Colonic mucosa (tissue), 4 donors: Measurements from ENCODE around the gene EMILIN3. TPM values are rescaled to one million over a fixed set of nuclear protein-coding genes. Genes with fewer than 3 reads are reported as not detected.

Source experiments
- DNase-seq: peaks from one replicate; pipeline ENCODE4 v3.0.0-alpha.2; 2020
- H3K27ac ChIP-seq: fragments of 200-600 bp; one replicate; pipeline ENCODE4 v1.8.0; 2021
- H3K27me3 ChIP-seq: fragments of 200-600 bp; one replicate; pipeline ENCODE4 v1.8.0; 2021
- H3K36me3 ChIP-seq: fragments of 200-600 bp; one replicate; pipeline ENCODE4 v1.8.0; 2021
- H3K4me1 ChIP-seq: fragments of 200-600 bp; one replicate; pipeline ENCODE4 v1.8.0; 2021; ENCODE audit warnings: mild to moderate bottlenecking
- H3K4me3 ChIP-seq: fragments of 200-600 bp; one replicate; pipeline ENCODE4 v1.8.0; 2021
- H3K9ac ChIP-seq, 2 donors: one replicate each; pipeline ENCODE4 v1.7.0; 2013; ENCODE audit warnings: control low read depth in 2 of 2, low read depth in 2 of 2, low read length in 2 of 2
- H3K9me3 ChIP-seq: fragments of 200-600 bp; one replicate; pipeline ENCODE4 v1.8.0; 2021
- intact Hi-C: fragments of 100-400 bp; cut with DNase I; formaldehyde crosslinking; loops from one replicate; pipeline ENCODE4 v1.14.1; 2022
- total RNA-seq, 2 donors: library from RNA; stranded (reverse); fragmentation: NEBNext Ultra II Directional in 1 of 2; extraction: Animal tissue kit (Norgen Biotek cat#: 25700) in 1 of 2; gene quantifications; one replicate each; pipeline ENCODE4 v1.2.1, GENCODE V29; 2021
- TF ChIP-seq, protein P1 (sequence below): fragments of 200-600 bp; IDR thresholded peaks from one replicate; pipeline ENCODE4 v1.8.0; 2022; ENCODE audit warnings: antibody characterized with exemption, mild to moderate bottlenecking
- donor health status: healthy.
- donor health status: DM: no; HTN: no; CAD: no.
- donor health status: DM: no; HTN: no; CAD: no.

Gene EMILIN3
- total RNA-seq, 2 donors from 2014 or later: 0.20 to 0.40 TPM

- Histone ChIP-seq H3K4me3 (no peak overlapping the region), H3K9ac (no peak overlapping the region), H3K36me3 (no peaks in the 10 kb centered on the region), H3K4me1 (no peaks in the 10 kb centered on the region), H3K27me3 (no peaks in the 10 kb centered on the region), H3K27ac (no peak overlapping the region), H3K9me3 (no peaks in the 10 kb centered on the region)
- DNase-seq: no peak
- TF ChIP-seq, protein P1, sequence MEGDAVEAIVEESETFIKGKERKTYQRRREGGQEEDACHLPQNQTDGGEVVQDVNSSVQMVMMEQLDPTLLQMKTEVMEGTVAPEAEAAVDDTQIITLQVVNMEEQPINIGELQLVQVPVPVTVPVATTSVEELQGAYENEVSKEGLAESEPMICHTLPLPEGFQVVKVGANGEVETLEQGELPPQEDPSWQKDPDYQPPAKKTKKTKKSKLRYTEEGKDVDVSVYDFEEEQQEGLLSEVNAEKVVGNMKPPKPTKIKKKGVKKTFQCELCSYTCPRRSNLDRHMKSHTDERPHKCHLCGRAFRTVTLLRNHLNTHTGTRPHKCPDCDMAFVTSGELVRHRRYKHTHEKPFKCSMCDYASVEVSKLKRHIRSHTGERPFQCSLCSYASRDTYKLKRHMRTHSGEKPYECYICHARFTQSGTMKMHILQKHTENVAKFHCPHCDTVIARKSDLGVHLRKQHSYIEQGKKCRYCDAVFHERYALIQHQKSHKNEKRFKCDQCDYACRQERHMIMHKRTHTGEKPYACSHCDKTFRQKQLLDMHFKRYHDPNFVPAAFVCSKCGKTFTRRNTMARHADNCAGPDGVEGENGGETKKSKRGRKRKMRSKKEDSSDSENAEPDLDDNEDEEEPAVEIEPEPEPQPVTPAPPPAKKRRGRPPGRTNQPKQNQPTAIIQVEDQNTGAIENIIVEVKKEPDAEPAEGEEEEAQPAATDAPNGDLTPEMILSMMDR: no peak
- intact Hi-C loops: loop anchor here (10.0 kb wide), 1 partner anchor 366 kb away; no protein-coding TSS in a partner anchor
These were observed 36.3 kb downstream of the EMILIN3 start for GRCh38 chr20:41330343-41330720.

DNA sequence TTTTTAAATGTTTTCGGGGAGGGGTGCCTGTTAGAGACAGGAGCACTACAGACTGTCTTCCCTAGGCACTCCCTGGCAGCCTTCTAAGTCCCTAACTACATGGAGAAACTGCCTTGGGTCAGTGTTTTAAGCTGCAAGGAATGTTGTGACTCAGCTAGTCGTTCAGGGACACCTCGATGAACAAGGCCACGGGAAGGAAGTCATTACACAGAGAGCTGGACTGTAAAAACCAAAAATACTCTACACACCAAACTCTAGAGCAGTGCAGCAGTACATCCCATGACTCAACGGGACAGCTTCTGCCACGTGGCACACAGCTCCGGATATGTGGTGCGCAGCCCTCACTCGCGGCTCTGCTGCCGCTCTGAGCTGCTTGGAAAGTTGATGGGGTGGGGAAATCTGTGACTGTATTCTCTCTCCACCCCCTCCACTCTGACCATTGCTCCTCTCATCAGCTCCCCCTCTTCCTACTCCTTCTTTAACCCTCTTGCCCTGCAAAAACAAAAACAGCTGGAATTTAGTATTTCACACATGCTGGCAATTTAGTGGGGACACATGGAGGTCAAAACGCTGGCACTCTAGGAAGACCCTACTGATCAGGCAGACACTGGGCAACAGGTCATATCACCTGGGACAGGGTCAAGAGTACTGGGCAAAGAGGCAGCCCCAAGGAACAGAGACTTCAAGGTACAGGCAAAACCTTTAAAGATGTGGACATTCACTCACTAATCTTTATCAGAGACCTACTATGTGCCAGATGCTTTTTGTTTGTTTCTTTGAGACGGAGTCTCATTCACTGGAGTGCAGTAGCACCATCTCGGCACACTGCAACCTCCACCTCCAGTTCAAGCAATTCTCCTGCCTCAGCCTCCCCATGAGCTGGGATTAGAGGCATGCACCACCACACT is 36.9 kb downstream of the EMILIN3 start:
- intact Hi-C loops: loop anchor here (10.0 kb wide), 1 partner anchor 365 kb away; no protein-coding TSS in a partner anchor
- H3K27me3 ChIP-seq: no peaks in the 10 kb centered on the region

GRCh38 chr20:41327178-41327577 is 39.4 kb downstream of the EMILIN3 start:
- no peak overlapping the region for H3K27ac ChIP-seq
- H3K27me3 ChIP-seq: no peaks in the 10 kb centered on the region
- H3K36me3 ChIP-seq: no peaks in the 10 kb centered on the region
- no peak overlapping the region for H3K9ac ChIP-seq
- H3K4me3 ChIP-seq: no peak overlapping the region
- DNase-seq: no peak
- no peaks in the 10 kb centered on the region for H3K9me3 ChIP-seq
- intact Hi-C loops: no loop called here
- TF ChIP-seq, protein P1: no peak
- H3K4me1 ChIP-seq: no peaks in the 10 kb centered on the region

More for the DNA sequence above, 36.9 kb downstream of the EMILIN3 start:
- no peak overlapping the region for H3K4me3 ChIP-seq
- TF ChIP-seq, protein P1: no peak
- H3K36me3 ChIP-seq: no peaks in the 10 kb centered on the region
- H3K9ac ChIP-seq: peak overlapping the region in 1 of 2 donors; percentile 50
- peak; percentile 43 for DNase-seq
- H3K9me3 ChIP-seq: no peaks in the 10 kb centered on the region
- H3K4me1 ChIP-seq: no peaks in the 10 kb centered on the region
- peak overlapping the region; percentile 36 for H3K27ac ChIP-seq

GRCh38 chr20:41320976-41321375 is 45.6 kb downstream of the EMILIN3 start:
- TF ChIP-seq, protein P1: no peak
- DNase-seq: no peak
- H3K9me3 ChIP-seq: no peaks in the 10 kb centered on the region
- H3K9ac ChIP-seq: no peak overlapping the region
- H3K4me1 ChIP-seq: peaks cover 6% of the 10 kb centered on the region
- intact Hi-C loops: no loop called here
- H3K4me3 ChIP-seq: no peak overlapping the region
- H3K27ac ChIP-seq: peak overlapping the region; percentile 69
- H3K36me3 ChIP-seq: no peaks in the 10 kb centered on the region
- no peaks in the 10 kb centered on the region for H3K27me3 ChIP-seq

- Histone ChIP-seq H3K4me1 (peaks cover 6% of the 10 kb centered on the region), H3K9ac (no peak overlapping the region), H3K4me3 (no peak overlapping the region), H3K9me3 (no peaks in the 10 kb centered on the region), H3K27me3 (no peaks in the 10 kb centered on the region), H3K27ac (no peak overlapping the region), H3K36me3 (no peaks in the 10 kb centered on the region)
- intact Hi-C loops: no loop called here
- no peak for DNase-seq
- TF ChIP-seq, protein P1: no peak
These were observed 46.2 kb downstream of the EMILIN3 start for GRCh38 chr20:41320441-41320840.
